ENCODE data around the gene NFIX. TPM values are rescaled to one million over a fixed set of nuclear protein-coding genes. Genes with fewer than 3 reads are reported as not detected.

NFIX gene
- total and polyA plus RNA-seq, 4 donors = 26.0 to 190 (median 89.6) TPM

DNA sequence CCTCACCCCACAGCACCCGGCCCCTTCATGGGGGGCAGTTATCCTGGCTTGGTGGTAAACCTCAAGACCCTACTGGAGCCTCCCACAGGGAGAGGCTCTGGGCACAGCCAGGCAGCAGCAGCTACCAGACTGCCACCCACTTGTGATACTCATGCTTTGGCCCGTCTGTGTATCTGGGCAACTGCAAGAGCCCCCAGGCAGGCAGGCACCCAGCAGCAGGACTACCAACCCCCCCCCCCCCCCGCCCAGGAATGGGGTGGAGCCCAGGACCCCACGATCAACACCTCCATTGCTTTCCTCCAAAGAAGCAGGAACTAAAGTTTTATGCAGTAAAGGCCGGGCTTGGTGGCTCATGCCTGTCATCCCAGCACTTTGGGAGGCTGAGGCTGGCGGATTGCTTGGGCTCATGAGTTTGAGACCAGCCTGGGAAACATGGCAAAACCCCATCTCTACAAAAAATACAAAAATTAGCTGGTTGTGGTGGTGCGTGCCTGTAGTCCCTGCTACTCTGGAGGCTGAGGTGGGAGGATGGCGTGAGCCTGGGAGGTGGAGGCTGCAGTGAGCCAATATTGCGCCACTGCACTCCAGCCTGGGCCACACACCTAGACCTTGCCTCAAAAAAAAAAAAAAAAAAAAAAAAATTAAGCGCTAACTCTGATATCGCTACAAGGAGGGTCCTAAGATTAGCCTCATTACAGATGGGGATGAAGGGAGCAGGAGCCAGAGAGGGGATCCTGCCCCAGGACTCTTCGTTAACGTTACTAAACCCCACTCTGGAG lies 108.5 kb downstream of the NFIX start:
- WGBS, 2 donors = 22 to 53% methylated on average over 13 of the region's 13 CpGs
- DNase-seq = no peak
- Histone ChIP-seq H3K9ac (ENCODE audit: insufficient read depth in 1 of 2, low read length in 2 of 2) (no peak overlapping the region), H3K4me3 (no peak overlapping the region), H3K36me3 (ENCODE audit: control insufficient read depth in 4 of 4, insufficient read depth in 4 of 4, low read length in 4 of 4) (peaks cover 0 to 15% (median 4%) of the 10 kb centered on the region in 4 donors), H3K27ac (ENCODE audit: low read depth in 1 of 2, low read length in 1 of 2) (peak overlapping the region; percentile 69 to 91), H3K27me3 (ENCODE audit: control insufficient read depth in 3 of 3, insufficient read depth in 3 of 3, low read length in 2 of 3) (no peaks in the 10 kb centered on the region), H3K9me3 (ENCODE audit: control insufficient read depth in 4 of 4, insufficient read depth in 3 of 4, low read length in 3 of 4) (no peaks in the 10 kb centered on the region), H3K4me1 (ENCODE audit: control insufficient read depth in 5 of 5, insufficient read depth in 5 of 5, low read length in 5 of 5) (peaks cover 0 to 22% (median 0%) of the 10 kb centered on the region in 5 donors)
- no peak for ATAC-seq (ENCODE audit: insufficient read depth, low FRiP score)
- TF ChIP-seq CTCF (IDR thresholded peaks at IDR 0.05; ENCODE audit: control extremely low read depth, extremely low read depth) = no peak

DNA sequence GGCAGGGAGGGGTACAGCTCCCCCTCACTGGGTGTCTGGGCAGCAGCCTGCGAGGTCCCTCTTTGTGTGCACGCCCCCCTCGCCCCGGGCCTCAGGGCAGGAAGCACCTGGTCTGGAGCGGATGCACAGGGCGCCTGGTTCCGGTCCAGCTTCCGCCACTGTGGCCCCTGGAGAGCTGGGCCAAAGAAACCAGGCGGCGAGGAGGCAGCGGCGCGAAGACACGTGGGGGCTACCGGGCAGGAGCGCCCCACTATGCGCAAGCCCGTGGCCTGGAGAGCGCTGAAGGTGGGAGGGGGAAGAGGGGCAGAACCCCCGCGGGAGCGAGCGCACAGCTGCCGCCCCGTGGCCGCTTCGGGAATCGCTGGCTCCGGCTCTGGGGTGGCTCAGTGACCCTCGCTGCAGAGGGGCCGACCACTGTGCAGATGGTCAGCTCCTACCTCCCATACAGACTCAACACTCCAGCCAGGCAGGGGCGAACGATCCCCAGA lies 109.1 kb downstream of the NFIX start:
- peak overlapping the region; percentile 5 to 91 for H3K27ac ChIP-seq (ENCODE audit: low read depth in 1 of 2, low read length in 1 of 2)
- peak overlapping the region; percentile 8 for H3K4me3 ChIP-seq
- H3K27me3 ChIP-seq (ENCODE audit: control insufficient read depth in 3 of 3, insufficient read depth in 3 of 3, low read length in 2 of 3) = no peaks in the 10 kb centered on the region
- peak; percentile 46 for TF ChIP-seq CTCF (IDR thresholded peaks at IDR 0.05; ENCODE audit: control extremely low read depth, extremely low read depth)
- WGBS, 2 donors = 10 to 24% methylated on average over 30 to 33 of the region's 33 CpGs
- H3K4me1 ChIP-seq (ENCODE audit: control insufficient read depth in 5 of 5, insufficient read depth in 5 of 5, low read length in 5 of 5) = peaks cover 0 to 18% (median 0%) of the 10 kb centered on the region in 5 donors
- peaks cover 0 to 19% (median 4%) of the 10 kb centered on the region in 4 donors for H3K36me3 ChIP-seq (ENCODE audit: control insufficient read depth in 4 of 4, insufficient read depth in 4 of 4, low read length in 4 of 4)
- no peak for ATAC-seq (ENCODE audit: insufficient read depth, low FRiP score)
- peak in 2 of 3 donors; percentile 42 to 48 for DNase-seq
- no peaks in the 10 kb centered on the region for H3K9me3 ChIP-seq (ENCODE audit: control insufficient read depth in 4 of 4, insufficient read depth in 3 of 4, low read length in 3 of 4)
- no peak overlapping the region for H3K9ac ChIP-seq (ENCODE audit: insufficient read depth in 1 of 2, low read length in 2 of 2)

DNA sequence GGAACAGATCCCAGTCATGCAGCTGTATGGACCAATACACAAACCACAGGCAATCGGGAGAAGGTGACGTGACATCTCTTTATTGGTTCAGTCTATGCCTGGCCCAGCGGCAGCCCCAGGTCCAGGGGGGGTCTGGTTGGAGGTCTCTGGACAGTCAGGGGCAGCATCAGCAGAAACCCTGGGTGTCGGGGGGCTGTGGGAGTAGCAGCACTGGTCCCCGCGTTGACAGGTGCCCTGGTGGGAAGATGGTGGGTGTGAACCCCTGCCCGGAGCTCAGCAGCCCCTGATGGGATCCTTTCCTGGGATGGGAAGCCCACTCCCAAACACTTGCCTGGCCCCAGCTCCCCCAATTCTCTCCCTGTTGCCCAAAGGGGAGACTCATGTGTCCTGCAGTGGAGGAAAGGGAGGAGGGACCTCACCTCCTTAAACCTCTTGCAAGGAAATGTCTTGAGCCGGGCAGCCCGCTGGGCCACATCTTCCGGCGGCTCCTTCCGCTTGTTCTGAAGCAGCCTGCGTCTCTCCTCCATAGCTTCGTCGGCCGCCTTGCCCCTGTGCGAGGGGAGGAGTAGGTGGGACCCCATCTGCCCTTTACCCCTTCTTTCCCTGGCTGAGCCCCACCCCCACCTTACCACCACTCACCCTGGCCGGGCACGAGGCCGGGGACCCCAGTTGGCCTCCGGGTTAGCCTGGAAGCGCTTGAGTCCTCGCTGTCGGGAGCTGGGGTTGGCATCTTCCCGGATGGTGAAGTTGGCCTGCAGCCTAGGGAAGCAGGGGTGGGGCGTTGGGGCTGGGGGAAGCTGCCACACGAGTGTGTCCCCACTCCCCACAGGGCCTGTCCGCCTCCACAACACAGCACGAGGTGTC lies 109.8 kb downstream of the NFIX start:
- no peak for TF ChIP-seq CTCF (IDR thresholded peaks at IDR 0.05; ENCODE audit: control extremely low read depth, extremely low read depth)
- no peak overlapping the region for H3K9ac ChIP-seq (ENCODE audit: insufficient read depth in 1 of 2, low read length in 2 of 2)
- WGBS, 2 donors = 32 to 46% methylated on average over 26 to 29 of the region's 29 CpGs
- peak overlapping the region; percentile 5 to 91 for H3K27ac ChIP-seq (ENCODE audit: low read depth in 1 of 2, low read length in 1 of 2)
- peaks cover 0 to 26% (median 3%) of the 10 kb centered on the region in 4 donors for H3K36me3 ChIP-seq (ENCODE audit: control insufficient read depth in 4 of 4, insufficient read depth in 4 of 4, low read length in 4 of 4)
- H3K9me3 ChIP-seq (ENCODE audit: control insufficient read depth in 4 of 4, insufficient read depth in 3 of 4, low read length in 3 of 4) = no peaks in the 10 kb centered on the region
- peaks cover 0 to 17% (median 0%) of the 10 kb centered on the region in 5 donors for H3K4me1 ChIP-seq (ENCODE audit: control insufficient read depth in 5 of 5, insufficient read depth in 5 of 5, low read length in 5 of 5)
- no peaks in the 10 kb centered on the region for H3K27me3 ChIP-seq (ENCODE audit: control insufficient read depth in 3 of 3, insufficient read depth in 3 of 3, low read length in 2 of 3)
- ATAC-seq (ENCODE audit: insufficient read depth, low FRiP score) (no peak), DNase-seq (no peak)
- peak overlapping the region; percentile 2 for H3K4me3 ChIP-seq
